Heart left ventricle (tissue), 16 donors: ENCODE results near the gene KANTR. TPM values are rescaled to one million over a fixed set of nuclear protein-coding genes. Genes with fewer than 3 reads are reported as not detected.
A peak's percentile ranks its signal among the peaks of the same experiment; 100 is the strongest.

ENCODE experiments used
- ATAC-seq, 4 donors: fragments of 200-7000 bp; cut with Tn5 transposase; one replicate each; pipeline ENCODE4 v1.9.1; 2020 to 2022; ENCODE audit warnings: moderate library complexity in 4 of 4, mild to moderate bottlenecking in 3 of 4, moderate number of reproducible peaks in 1 of 4
- DNase-seq, 5 donors: peaks; one replicate each; pipeline ENCODE4 v3.0.0-alpha.2; 2020
- H3K27ac ChIP-seq, 12 donors: fragments of 200-600 bp; sonication (generic) in 4 of 12; one replicate each; pipeline versions ENCODE4 v1.5.0 to v1.8.0; 2016 to 2022; ENCODE audit warnings: mild to moderate bottlenecking in 2 of 12
- H3K27me3 ChIP-seq, 9 donors: fragments of 200-600 bp; sonication (generic) in 2 of 9; one replicate each; pipeline versions ENCODE4 v1.5.1 to v1.8.0; 2016 to 2022; ENCODE audit warnings: mild to moderate bottlenecking in 3 of 9
- H3K36me3 ChIP-seq, 9 donors: fragments of 200-600 bp; sonication (generic) in 2 of 9; one replicate each; pipeline versions ENCODE4 v1.5.0 to v1.8.0; 2018 to 2022; ENCODE audit warnings: mild to moderate bottlenecking in 2 of 9
- H3K4me1 ChIP-seq, 12 donors: fragments of 200-600 bp; sonication (generic) in 4 of 12; one replicate each; pipeline versions ENCODE4 v1.5.0 to v1.8.0; 2016 to 2022; ENCODE audit warnings: mild to moderate bottlenecking in 3 of 12
- H3K4me3 ChIP-seq, 12 donors: fragments of 200-600 bp; sonication (generic) in 4 of 12; one replicate each; pipeline versions ENCODE4 v1.5.0 to v1.8.0; 2017 to 2022; ENCODE audit warnings: mild to moderate bottlenecking in 9 of 12, moderate library complexity in 4 of 12
- H3K9me3 ChIP-seq, 12 donors: fragments of 200-600 bp; sonication (generic) in 4 of 12; one replicate each; pipeline versions ENCODE4 v1.5.0 to v1.8.0; 2016 to 2022; ENCODE audit warnings: mild to moderate bottlenecking in 1 of 12
- CTCF ChIP-seq, 12 donors: fragments of 200-600 bp; sonication (generic) in 4 of 12; IDR thresholded peaks; one replicate each; pipeline versions ENCODE4 v1.5.0 to v1.8.0; 2018 to 2022; ENCODE audit warnings: antibody characterized with exemption in 12 of 12, mild to moderate bottlenecking in 5 of 12
- POLR2A ChIP-seq, 2 donors: fragments of 450-650 bp; IDR thresholded peaks; one replicate each; pipeline ENCODE4 v1.6.1; 2017; ENCODE audit warnings: antibody characterized with exemption in 2 of 2, mild to moderate bottlenecking in 2 of 2, moderate library complexity in 2 of 2
- WGBS, 4 donors: extraction: QIAGEN DNeasy Blood & Tissue Kit in 2 of 4; methylation state at CpG; one replicate each; pipeline versions ENCODE4 v1.1.5 to v1.1.7; 2013 to 2018; 5-methylcytosine and 5-hydroxymethylcytosine counted together
- intact Hi-C, 10 donors: fragments of 100-400 bp; cut with DNase I; formaldehyde crosslinking; loops; one replicate each; pipeline versions ENCODE4 v1.11.1 to v1.14.2; 2022
- polyA plus RNA-seq, 2 donors: library from polyadenylated mRNA; stranded (reverse); fragments of 200-250 nt; gene quantifications; one replicate each; pipeline ENCODE4 v1.2.3, GENCODE V29; 2013
- total RNA-seq, 9 donors: library from RNA; depleted of rRNA in 2 of 9; stranded (reverse); fragments of >200 nt in 2 of 9; fragmentation: NEBNext Ultra II Directional in 3 of 9; extraction: Animal tissue kit (Norgen Biotek cat#: 25700) in 3 of 9; gene quantifications; one replicate each; pipeline versions ENCODE4 v1.1.0 to v1.2.4, GENCODE V29; 2016 to 2023
- donor health status: ischemic (EF 13 %, LVEDD 7.1; RV severe dilation, severe dysfunction).
- donor health status: healthy with polysubstance abuse.
- donor health status: DM: no; HTN: yes; CAD: no.
- donor health status: DM: no; HTN: no; CAD: no.
- donor health status: ischemic (EF 25% LVEDD 6.9; RV normal size, moderate dysfunction).
- donor health status: ischemic (EF 25% LVEDD 5.7; RV mildly dilated, moderate dysfunction).
- donor health status: healthy.
- donor health status: DM: yes; HTN: yes; CAD: no.
- donor health status: ischemic (EF 35%, LVEDD 5.7; RV mildly dilated, moderate dysfunction).
- donor health status: nonischemic (EF 11% LVEDD 7.7; RV severe dilation, severe dysfunction).
- donor health status: DM: yes; HTN: yes; CAD: no.
- donor health status: PGD.
- donor health status: ischemic (EF 29% LVEDD 5.4; RV normal size, mild dysfunction).
- donor health status: nonischemic (EF 23%, LVEDD 6.1; RV moderate dilation, normal function).

KANTR gene
- total and polyA plus RNA-seq, 11 donors, result 2.5 to 9.2 (median 6.0) TPM

GRCh38 chrX:53114864-53115549, 21.1 kb downstream of the KANTR start:
- WGBS, 4 donors, result 96 to 100% (median 96%) methylated on average over 1 to 6 of the region's 6 CpGs
- intact Hi-C loops, result no loop called here
- peak overlapping the region in 5 of 12 donors; percentile 9 to 63 (median 57) for H3K27ac ChIP-seq
- DNase-seq, result no peak
- peak in 1 of 4 donors; percentile 48 for ATAC-seq
- no peaks in the 10 kb centered on the region for H3K9me3 ChIP-seq
- H3K27me3 ChIP-seq, result peaks cover 0 to 3% (median 0%) of the 10 kb centered on the region in 9 donors
- H3K4me3 ChIP-seq, result no peak overlapping the region
- H3K4me1 ChIP-seq, result peaks cover 0 to 9% (median 2%) of the 10 kb centered on the region in 12 donors
- peaks cover 0 to under 1% (median 0%) of the 10 kb centered on the region in 9 donors for H3K36me3 ChIP-seq
- TF ChIP-seq CTCF (IDR thresholded peaks at IDR 0.05) (no peak), POLR2A (IDR thresholded peaks at IDR 0.05) (no peak)

- Histone ChIP-seq H3K4me1 (peaks cover 0 to 9% (median 2%) of the 10 kb centered on the region in 12 donors), H3K4me3 (no peak overlapping the region), H3K9me3 (no peaks in the 10 kb centered on the region), H3K27ac (peak overlapping the region in 9 of 12 donors; percentile 9 to 63 (median 48)), H3K36me3 (no peaks in the 10 kb centered on the region), H3K27me3 (peaks cover 0 to 3% (median 0%) of the 10 kb centered on the region in 9 donors)
- no peak for DNase-seq
- TF ChIP-seq CTCF (IDR thresholded peaks at IDR 0.05) (no peak), POLR2A (IDR thresholded peaks at IDR 0.05) (no peak)
- intact Hi-C loops, result no loop called here
- ATAC-seq, result no peak
- WGBS, 4 donors, result 70 to 89% (median 78%) methylated on average over 2 of the region's 2 CpGs
These were observed 21.6 kb downstream of the KANTR start for GRCh38 chrX:53115550-53115874.

GRCh38 chrX:53116101-53116500, 22.2 kb downstream of the KANTR start:
- H3K36me3 ChIP-seq, result no peaks in the 10 kb centered on the region
- intact Hi-C loops, result no loop called here
- peak overlapping the region in 9 of 12 donors; percentile 20 to 63 (median 49) for H3K27ac ChIP-seq
- H3K9me3 ChIP-seq, result no peaks in the 10 kb centered on the region
- peaks cover 0 to 9% (median 2%) of the 10 kb centered on the region in 12 donors for H3K4me1 ChIP-seq
- peak; percentile 15 to 85 (median 79) for ATAC-seq
- peak overlapping the region in 5 of 12 donors; percentile 10 to 39 (median 21) for H3K4me3 ChIP-seq
- WGBS, 4 donors, result 33 to 61% (median 50%) methylated on average over 3 of the region's 3 CpGs
- no peak for TF ChIP-seq POLR2A (IDR thresholded peaks at IDR 0.05)
- TF ChIP-seq CTCF (IDR thresholded peaks at IDR 0.05), result no peak
- H3K27me3 ChIP-seq, result peaks cover 0 to 3% (median 0%) of the 10 kb centered on the region in 9 donors
- no peak for DNase-seq

DNA sequence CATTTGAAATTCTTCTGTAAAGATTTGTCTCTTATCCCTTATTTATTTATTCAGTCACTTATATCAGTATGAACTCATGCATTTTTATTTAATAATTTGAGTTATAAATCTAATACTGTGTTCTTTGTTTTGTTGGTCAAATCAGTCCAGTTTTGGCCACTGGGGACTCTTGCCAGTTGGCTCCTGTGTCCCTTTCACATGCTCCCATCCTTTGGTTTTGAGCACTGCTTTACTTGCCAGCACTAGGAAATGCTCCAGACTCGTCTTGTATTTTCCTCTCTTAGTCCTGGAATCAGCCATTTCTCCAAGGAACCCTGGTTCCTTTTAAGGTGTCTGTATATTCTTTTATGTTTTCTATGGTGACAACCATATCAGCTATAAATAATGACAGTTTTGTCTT, 28.1 kb downstream of the KANTR start:
- Histone ChIP-seq H3K36me3 (no peaks in the 10 kb centered on the region), H3K4me3 (no peak overlapping the region), H3K4me1 (peaks cover 0 to 4% (median 0%) of the 10 kb centered on the region in 12 donors), H3K27ac (no peak overlapping the region), H3K9me3 (no peaks in the 10 kb centered on the region), H3K27me3 (peaks cover 0 to 3% (median 0%) of the 10 kb centered on the region in 9 donors)
- WGBS, 4 donors, result 19 to 47% (median 30%) methylated on average over 1 of the region's 1 CpG
- TF ChIP-seq POLR2A (IDR thresholded peaks at IDR 0.05) (no peak), CTCF (IDR thresholded peaks at IDR 0.05) (no peak)
- intact Hi-C loops, result no loop called here
- DNase-seq (peak in 1 of 5 donors; percentile 32), ATAC-seq (no peak)
